ENCODE data around the gene RDH11.

RDH11 gene

GRCh38 chr14:67728258-67728657, 32.7 kb upstream of the RDH11 start:
- no peak for TF ChIP-seq FOXM1 (IDR thresholded peaks at IDR 0.05; ENCODE audit: borderline replicate concordance, low read depth)
- TF ChIP-seq NFIC (IDR thresholded peaks at IDR 0.05) = no peak
- no peak for TF ChIP-seq TEAD4 (IDR thresholded peaks at IDR 0.05)
- TF ChIP-seq ZBTB7A (IDR thresholded peaks at IDR 0.05; ENCODE audit: low read depth) = no peak
- no peak for TF ChIP-seq YY1 (IDR thresholded peaks at IDR 0.05; ENCODE audit: low read depth)
- TF ChIP-seq USF1 (IDR thresholded peaks at IDR 0.05) = no peak
- no peak for TF ChIP-seq EP300 (IDR thresholded peaks at IDR 0.05; ENCODE audit: borderline replicate concordance)
- no peak for TF ChIP-seq RAD21 (IDR thresholded peaks at IDR 0.05; ENCODE audit: low read depth)
- no peak for TF ChIP-seq TCF12 (IDR thresholded peaks at IDR 0.05; ENCODE audit: low read depth)
- TF ChIP-seq EGR1 (IDR thresholded peaks at IDR 0.05) = no peak
- no peak for TF ChIP-seq CREB1 (IDR thresholded peaks at IDR 0.05; ENCODE audit: low read depth)
- no peak for TF ChIP-seq TAF1 (IDR thresholded peaks at IDR 0.05; ENCODE audit: low read depth)
- no peak for TF ChIP-seq MAX (IDR thresholded peaks at IDR 0.05)
- no peak for TF ChIP-seq REST (IDR thresholded peaks at IDR 0.05; ENCODE audit: low read depth)
- no peak for TF ChIP-seq CEBPB (IDR thresholded peaks at IDR 0.05)

- TF ChIP-seq MAX (IDR thresholded peaks at IDR 0.05) (no peak), TEAD4 (IDR thresholded peaks at IDR 0.05) (no peak), RAD21 (IDR thresholded peaks at IDR 0.05; ENCODE audit: low read depth) (no peak), YY1 (IDR thresholded peaks at IDR 0.05; ENCODE audit: low read depth) (no peak), TAF1 (IDR thresholded peaks at IDR 0.05; ENCODE audit: low read depth) (no peak), FOXM1 (IDR thresholded peaks at IDR 0.05; ENCODE audit: borderline replicate concordance, low read depth) (no peak), ZBTB7A (IDR thresholded peaks at IDR 0.05; ENCODE audit: low read depth) (no peak), EP300 (IDR thresholded peaks at IDR 0.05; ENCODE audit: borderline replicate concordance) (no peak), CEBPB (IDR thresholded peaks at IDR 0.05) (no peak), CREB1 (IDR thresholded peaks at IDR 0.05; ENCODE audit: low read depth) (no peak), USF1 (IDR thresholded peaks at IDR 0.05) (no peak)
Observed at GRCh38 chr14:67727361-67727760, 31.8 kb upstream of the RDH11 start.

GRCh38 chr14:67725171-67725570, 29.6 kb upstream of the RDH11 start:
- TF ChIP-seq FOXM1 (IDR thresholded peaks at IDR 0.05; ENCODE audit: borderline replicate concordance, low read depth) (no peak), CREB1 (IDR thresholded peaks at IDR 0.05; ENCODE audit: low read depth) (no peak), REST (IDR thresholded peaks at IDR 0.05; ENCODE audit: low read depth) (no peak), TCF12 (IDR thresholded peaks at IDR 0.05; ENCODE audit: low read depth) (no peak), YY1 (IDR thresholded peaks at IDR 0.05; ENCODE audit: low read depth) (no peak)

GRCh38 chr14:67722293-67722692, 26.7 kb upstream of the RDH11 start:
- no peak for TF ChIP-seq USF1 (IDR thresholded peaks at IDR 0.05)
- TF ChIP-seq ZBTB7A (IDR thresholded peaks at IDR 0.05; ENCODE audit: low read depth) = no peak
- no peak for TF ChIP-seq TAF1 (IDR thresholded peaks at IDR 0.05; ENCODE audit: low read depth)
- TF ChIP-seq REST (IDR thresholded peaks at IDR 0.05; ENCODE audit: low read depth) = no peak
- TF ChIP-seq FOXM1 (IDR thresholded peaks at IDR 0.05; ENCODE audit: borderline replicate concordance, low read depth) = no peak
- no peak for TF ChIP-seq CEBPB (IDR thresholded peaks at IDR 0.05)
- no peak for TF ChIP-seq MAX (IDR thresholded peaks at IDR 0.05)
- TF ChIP-seq YY1 (IDR thresholded peaks at IDR 0.05; ENCODE audit: low read depth) = no peak
- TF ChIP-seq TEAD4 (IDR thresholded peaks at IDR 0.05) = no peak
- TF ChIP-seq EGR1 (IDR thresholded peaks at IDR 0.05) = no peak
- TF ChIP-seq EP300 (IDR thresholded peaks at IDR 0.05; ENCODE audit: borderline replicate concordance) = no peak
- TF ChIP-seq RAD21 (IDR thresholded peaks at IDR 0.05; ENCODE audit: low read depth) = no peak
- TF ChIP-seq NFIC (IDR thresholded peaks at IDR 0.05) = no peak
- TF ChIP-seq TCF12 (IDR thresholded peaks at IDR 0.05; ENCODE audit: low read depth) = no peak

All from Ishikawa (cell line).